SK-N-SH (cell line): ENCODE data around the gene ATF5. TPM values are rescaled to one million over a fixed set of nuclear protein-coding genes. Genes with fewer than 3 reads are reported as not detected.

Experiments used
- CTCF ChIA-PET: fragments of 300-600, 350-600 bp; formaldehyde crosslinking; extraction: SDS; loops from one replicate; lab custom pipeline; 2021; lab: Yijun Ruan, JAX
- POLR2A ChIA-PET: fragments of 350-600 bp; sonication (Branson Sonifier 250); formaldehyde crosslinking; extraction: SDS; loops from one replicate; lab custom pipeline; 2020; ENCODE audit warnings: antibody characterized with exemption, inconsistent platforms; lab: Yijun Ruan, JAX
- DNase-seq: peaks from one replicate; pipeline ENCODE4 v3.0.0; 2012
- H2AFZ ChIP-seq: fragments of 200-600 bp; sonication (generic); 2 replicates; pipeline ENCODE4 v1.8.1; 2016; ENCODE audit warnings: antibody characterized with exemption, mild to moderate bottlenecking, low read depth
- H3F3A ChIP-seq: fragments of 200-600 bp; sonication (generic); replicated peaks from 2 replicates; pipeline ENCODE3; 2016; ENCODE audit warnings: antibody characterized with exemption, mild to moderate bottlenecking; ENCODE audit not compliant: insufficient read depth
- H3K27ac ChIP-seq, 2 experiments: fragments of 200-500 bp in 1 of 2; fragments of 200-600 bp in 1 of 2; sonication (Bioruptor generic) in 1 of 2; sonication (generic), shearing (Covaris generic) in 1 of 2; 2 replicates each; pipeline versions ENCODE4 v1.5.1 to v1.6.1; 2014 to 2016; ENCODE audit warnings: low read depth in 2 of 2, inconsistent platforms in 1 of 2, low read length in 1 of 2, mild to moderate bottlenecking in 1 of 2, mixed read lengths in 1 of 2
- H3K27me3 ChIP-seq: fragments of 200-600 bp; sonication (generic), shearing (Covaris generic); 2 replicates; pipeline ENCODE4 v1.6.1; 2016; ENCODE audit warnings: mixed run types; ENCODE audit not compliant: insufficient read depth
- H3K36me3 ChIP-seq, 2 experiments: fragments of 200-500 bp in 1 of 2; fragments of 200-600 bp in 1 of 2; sonication (Bioruptor generic) in 1 of 2; sonication (generic) in 1 of 2; replicated peaks in 1 of 2; 2 replicates each; pipeline versions ENCODE3 to v1.5.1; 2014 to 2016; ENCODE audit warnings: low read length in 1 of 2, mild to moderate bottlenecking in 1 of 2; ENCODE audit not compliant: insufficient read depth in 2 of 2, control insufficient read depth in 1 of 2
- H3K4me1 ChIP-seq, 2 experiments: fragments of 200-500 bp in 1 of 2; fragments of 200-600 bp in 1 of 2; sonication (Bioruptor generic) in 1 of 2; sonication (generic), shearing (Covaris generic) in 1 of 2; 2 replicates each; pipeline versions ENCODE4 v1.5.1 to v1.6.1; 2014 to 2016; ENCODE audit warnings: low read depth in 1 of 2, low read length in 1 of 2, mixed run types in 1 of 2; ENCODE audit not compliant: insufficient read depth in 2 of 2, control insufficient read depth in 1 of 2
- H3K4me2 ChIP-seq: fragments of 200-600 bp; sonication (generic), shearing (Covaris generic); 2 replicates; pipeline ENCODE4 v1.6.1; 2017; ENCODE audit warnings: mixed run types
- H3K4me3 ChIP-seq, 2 experiments: fragments of 200-500 bp in 1 of 2; fragments of 200-600 bp in 1 of 2; sonication (Bioruptor generic) in 1 of 2; sonication (generic), shearing (Covaris generic) in 1 of 2; 2 replicates each; pipeline versions ENCODE4 v1.5.1 to v1.8.1; 2014 to 2016; ENCODE audit warnings: low read depth in 2 of 2, inconsistent platforms in 1 of 2, low read length in 1 of 2, mild to moderate bottlenecking in 1 of 2, mixed read lengths in 1 of 2, moderate library complexity in 1 of 2
- H3K79me2 ChIP-seq: fragments of 200-600 bp; sonication (generic); 2 replicates; pipeline ENCODE4 v1.8.1; 2017; ENCODE audit warnings: mild to moderate bottlenecking; ENCODE audit not compliant: insufficient read depth
- H3K9ac ChIP-seq: fragments of 200-600 bp; sonication (generic); 2 replicates; pipeline ENCODE4 v1.6.1; 2017; ENCODE audit warnings: mixed run types
- H3K9me2 ChIP-seq: fragments of 200-600 bp; sonication (generic); 2 replicates; pipeline ENCODE4 v1.6.1; 2017; ENCODE audit warnings: mixed run types
- H3K9me3 ChIP-seq: fragments of 200-600 bp; sonication (generic); 2 replicates; pipeline ENCODE4 v1.6.1; 2017; ENCODE audit warnings: mixed run types, mild to moderate bottlenecking, moderate library complexity
- H4K20me1 ChIP-seq: fragments of 200-600 bp; sonication (generic); 2 replicates; pipeline ENCODE4 v1.6.1; 2017; ENCODE audit warnings: mild to moderate bottlenecking, mixed run types; ENCODE audit not compliant: insufficient read depth
- CHD2 ChIP-seq: fragments of 150-350 bp; IDR thresholded peaks from 2 replicates; pipeline ENCODE4 v1.6.1; 2018; ENCODE audit warnings: low read length; ENCODE audit not compliant: partially characterized antibody
- EP300 ChIP-seq, 2 experiments: IDR thresholded peaks; 2 replicates each; pipeline versions ENCODE4 v1.4.0 to v1.6.1; 2012; ENCODE audit warnings: borderline replicate concordance in 1 of 2, low read depth in 1 of 2, low read length in 1 of 2
- GABPA ChIP-seq: IDR thresholded peaks from 2 replicates; pipeline ENCODE4 v1.4.0; 2012; ENCODE audit warnings: low read depth, mild to moderate bottlenecking
- GATA2 ChIP-seq: sonication (generic); formaldehyde crosslinking; IDR thresholded peaks from 2 replicates; pipeline ENCODE4 v1.5.0; 2020; ENCODE audit warnings: mild to moderate bottlenecking, missing genetic modification reagents
- MEF2A ChIP-seq: IDR thresholded peaks from 2 replicates; pipeline ENCODE4 v1.4.0; 2012; ENCODE audit warnings: low read depth, borderline replicate concordance
- MXI1 ChIP-seq: IDR thresholded peaks from 2 replicates; pipeline ENCODE4 v1.6.1; 2012; ENCODE audit warnings: mild to moderate bottlenecking, low read depth, low read length, improper control_type of control experiment
- NFIC ChIP-seq: IDR thresholded peaks from 2 replicates; pipeline ENCODE4 v1.4.0; 2012; ENCODE audit warnings: borderline replicate concordance
- NRF1 ChIP-seq: IDR thresholded peaks from 2 replicates; pipeline ENCODE4 v1.6.1; 2012; ENCODE audit warnings: low read depth, mild to moderate bottlenecking, low read length
- POLR2AphosphoS5 ChIP-seq: IDR thresholded peaks from 2 replicates; pipeline ENCODE4 v1.6.1; 2012; ENCODE audit warnings: low read depth, low read length
- SMC3 ChIP-seq: IDR thresholded peaks from 2 replicates; pipeline ENCODE4 v1.6.1; 2012; ENCODE audit warnings: low read depth, low read length, improper control_type of control experiment
- TEAD4 ChIP-seq: IDR thresholded peaks from 2 replicates; pipeline ENCODE4 v1.4.0; 2012; ENCODE audit warnings: mild to moderate bottlenecking, borderline replicate concordance; ENCODE audit not compliant: insufficient read depth
- USF2 ChIP-seq: fragments of 150-350 bp; IDR thresholded peaks from 2 replicates; pipeline ENCODE4 v1.6.1; 2017; ENCODE audit warnings: antibody characterized with exemption, low read length, low read depth, borderline replicate concordance
- WGBS: methylation state at CpG from one replicate; pipeline ENCODE4 v1.1.6; 2017; ENCODE audit warnings: low lambda C conversion rate; 5-methylcytosine and 5-hydroxymethylcytosine counted together
- polyA plus RNA-seq, 3 experiments: library from polyadenylated mRNA; depleted of rRNA; stranded (reverse); fragments of >200 nt; gene quantifications; 2 replicates each; pipeline ENCODE4 v1.2.3, GENCODE V29; 2012
- TF ChIP-seq, protein P1 (sequence below): IDR thresholded peaks from 2 replicates; pipeline ENCODE4 v1.4.0; 2012; ENCODE audit warnings: low read depth, borderline replicate concordance
- TF ChIP-seq, protein P2 (sequence below): IDR thresholded peaks from 2 replicates; pipeline ENCODE4 v1.6.1; 2012; ENCODE audit warnings: mild to moderate bottlenecking, low read depth, low read length, moderate library complexity
- TF ChIP-seq, protein P3 (sequence below): IDR thresholded peaks from 2 replicates; pipeline ENCODE4 v1.4.0; 2012; ENCODE audit warnings: low read depth
- TF ChIP-seq, protein P4 (sequence below): IDR thresholded peaks from 2 replicates; pipeline ENCODE4 v1.4.0; 2012; ENCODE audit warnings: low read depth, borderline replicate concordance

Gene ATF5
- polyA plus RNA-seq, 1 of the 3 experiments (the other 2 are of a cell fraction): 11.7 TPM

GRCh38 chr19:49890349-49891311 is 38.4 kb upstream of the ATF5 start:
- TF ChIP-seq GABPA (no peak), NRF1 (no peak), NFIC (no peak), POLR2AphosphoS5 (no peak), MEF2A (no peak), SMC3 (no peak), TEAD4 (no peak), EP300 (IDR thresholded peaks at IDR 0.05; ENCODE audit: borderline replicate concordance in 1 of 2, low read depth in 1 of 2, low read length in 1 of 2) (no peak), CHD2 (no peak), GATA2 (no peak), USF2 (no peak), MXI1 (no peak; the same call in 1 of the 2 replicates)
- TF ChIP-seq, protein P1, sequence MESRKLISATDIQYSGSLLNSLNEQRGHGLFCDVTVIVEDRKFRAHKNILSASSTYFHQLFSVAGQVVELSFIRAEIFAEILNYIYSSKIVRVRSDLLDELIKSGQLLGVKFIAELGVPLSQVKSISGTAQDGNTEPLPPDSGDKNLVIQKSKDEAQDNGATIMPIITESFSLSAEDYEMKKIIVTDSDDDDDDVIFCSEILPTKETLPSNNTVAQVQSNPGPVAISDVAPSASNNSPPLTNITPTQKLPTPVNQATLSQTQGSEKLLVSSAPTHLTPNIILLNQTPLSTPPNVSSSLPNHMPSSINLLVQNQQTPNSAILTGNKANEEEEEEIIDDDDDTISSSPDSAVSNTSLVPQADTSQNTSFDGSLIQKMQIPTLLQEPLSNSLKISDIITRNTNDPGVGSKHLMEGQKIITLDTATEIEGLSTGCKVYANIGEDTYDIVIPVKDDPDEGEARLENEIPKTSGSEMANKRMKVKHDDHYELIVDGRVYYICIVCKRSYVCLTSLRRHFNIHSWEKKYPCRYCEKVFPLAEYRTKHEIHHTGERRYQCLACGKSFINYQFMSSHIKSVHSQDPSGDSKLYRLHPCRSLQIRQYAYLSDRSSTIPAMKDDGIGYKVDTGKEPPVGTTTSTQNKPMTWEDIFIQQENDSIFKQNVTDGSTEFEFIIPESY: no peak
- TF ChIP-seq, protein P2, sequence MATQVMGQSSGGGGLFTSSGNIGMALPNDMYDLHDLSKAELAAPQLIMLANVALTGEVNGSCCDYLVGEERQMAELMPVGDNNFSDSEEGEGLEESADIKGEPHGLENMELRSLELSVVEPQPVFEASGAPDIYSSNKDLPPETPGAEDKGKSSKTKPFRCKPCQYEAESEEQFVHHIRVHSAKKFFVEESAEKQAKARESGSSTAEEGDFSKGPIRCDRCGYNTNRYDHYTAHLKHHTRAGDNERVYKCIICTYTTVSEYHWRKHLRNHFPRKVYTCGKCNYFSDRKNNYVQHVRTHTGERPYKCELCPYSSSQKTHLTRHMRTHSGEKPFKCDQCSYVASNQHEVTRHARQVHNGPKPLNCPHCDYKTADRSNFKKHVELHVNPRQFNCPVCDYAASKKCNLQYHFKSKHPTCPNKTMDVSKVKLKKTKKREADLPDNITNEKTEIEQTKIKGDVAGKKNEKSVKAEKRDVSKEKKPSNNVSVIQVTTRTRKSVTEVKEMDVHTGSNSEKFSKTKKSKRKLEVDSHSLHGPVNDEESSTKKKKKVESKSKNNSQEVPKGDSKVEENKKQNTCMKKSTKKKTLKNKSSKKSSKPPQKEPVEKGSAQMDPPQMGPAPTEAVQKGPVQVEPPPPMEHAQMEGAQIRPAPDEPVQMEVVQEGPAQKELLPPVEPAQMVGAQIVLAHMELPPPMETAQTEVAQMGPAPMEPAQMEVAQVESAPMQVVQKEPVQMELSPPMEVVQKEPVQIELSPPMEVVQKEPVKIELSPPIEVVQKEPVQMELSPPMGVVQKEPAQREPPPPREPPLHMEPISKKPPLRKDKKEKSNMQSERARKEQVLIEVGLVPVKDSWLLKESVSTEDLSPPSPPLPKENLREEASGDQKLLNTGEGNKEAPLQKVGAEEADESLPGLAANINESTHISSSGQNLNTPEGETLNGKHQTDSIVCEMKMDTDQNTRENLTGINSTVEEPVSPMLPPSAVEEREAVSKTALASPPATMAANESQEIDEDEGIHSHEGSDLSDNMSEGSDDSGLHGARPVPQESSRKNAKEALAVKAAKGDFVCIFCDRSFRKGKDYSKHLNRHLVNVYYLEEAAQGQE: no peak
- TF ChIP-seq, protein P3, sequence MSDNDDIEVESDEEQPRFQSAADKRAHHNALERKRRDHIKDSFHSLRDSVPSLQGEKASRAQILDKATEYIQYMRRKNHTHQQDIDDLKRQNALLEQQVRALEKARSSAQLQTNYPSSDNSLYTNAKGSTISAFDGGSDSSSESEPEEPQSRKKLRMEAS: no peak; the same call in 1 of the 2 replicates
- TF ChIP-seq, protein P4, sequence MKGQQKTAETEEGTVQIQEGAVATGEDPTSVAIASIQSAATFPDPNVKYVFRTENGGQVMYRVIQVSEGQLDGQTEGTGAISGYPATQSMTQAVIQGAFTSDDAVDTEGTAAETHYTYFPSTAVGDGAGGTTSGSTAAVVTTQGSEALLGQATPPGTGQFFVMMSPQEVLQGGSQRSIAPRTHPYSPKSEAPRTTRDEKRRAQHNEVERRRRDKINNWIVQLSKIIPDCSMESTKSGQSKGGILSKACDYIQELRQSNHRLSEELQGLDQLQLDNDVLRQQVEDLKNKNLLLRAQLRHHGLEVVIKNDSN: no peak
- TF ChIP-seq, all 33 proteins: peak for 0
- peaks cover 0 to 13% of the 10 kb centered on the region in 2 experiments; a peak in 1 of 4 replicates for H3K4me1 ChIP-seq
- DNase-seq: peak; percentile 93
- H3K27ac ChIP-seq: peak overlapping the region in 1 of 2 experiments; percentile 44; a peak in 1 of 4 replicates
- no peaks in the 10 kb centered on the region for H3K79me2 ChIP-seq
- H2AFZ ChIP-seq: no peak overlapping the region
- CTCF ChIA-PET: interaction anchor here (0.6 to 1.6 kb wide), 15 partner anchors 9 to 90 kb away, joined by 3 to 12 read pairs (median 4); partner anchors contain the start of genes AKT1S1, ATF5, NUP62 and TBC1D17
- peaks cover 0 to 4% of the 10 kb centered on the region in 2 experiments for H3K36me3 ChIP-seq
- WGBS: 38% methylated on average over 25 of the region's 69 CpGs
- H4K20me1 ChIP-seq: no peaks in the 10 kb centered on the region
- H3K9me3 ChIP-seq: no peaks in the 10 kb centered on the region
- peak overlapping the region; percentile 33 to 43; a peak in 2 of 4 replicates for H3K4me3 ChIP-seq
- no peaks in the 10 kb centered on the region for H3K9me2 ChIP-seq
- H3F3A ChIP-seq: peaks cover 8% of the 10 kb centered on the region
- POLR2A ChIA-PET: interaction anchor here (0.7 to 1.8 kb wide), 5 partner anchors 9 to 214 kb away, joined by 3 to 9 read pairs (median 3); partner anchors contain the start of genes AKT1S1, ATF5, NUP62 and TBC1D17
- peak overlapping the region; percentile 47 for H3K4me2 ChIP-seq
- no peak overlapping the region for H3K9ac ChIP-seq
- H3K27me3 ChIP-seq: no peaks in the 10 kb centered on the region
